Hematopoietic multipotent progenitor cell treated with erythropoietin and hydrocortisone succinate and interleukin-3 and kit ligand, for 17 days (in vitro differentiated cells): ENCODE data around the gene GSTM4.

Source experiments
- DNase-seq: peaks from one replicate; pipeline ENCODE4 v3.0.0-alpha.2; 2015; ENCODE audit warnings: low spot score

Gene GSTM4

DNA sequence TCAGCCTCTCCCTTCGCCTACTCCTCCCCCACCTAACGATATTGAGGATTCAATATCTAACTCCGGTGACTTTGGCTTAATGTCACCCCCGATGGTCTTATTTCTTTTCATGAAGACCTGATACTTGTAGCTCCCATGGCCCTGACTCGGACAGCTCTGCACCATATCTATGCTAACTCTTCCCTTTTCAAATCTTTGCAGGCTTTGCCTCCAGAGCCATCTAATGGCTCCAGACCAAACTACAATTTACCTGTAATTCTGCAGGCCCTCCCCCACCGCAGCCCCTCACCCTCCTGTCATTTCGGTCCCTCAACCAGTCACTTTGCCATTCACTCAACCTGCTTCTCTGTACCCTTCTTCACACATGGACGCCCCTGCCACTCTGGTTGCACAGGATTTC is 48.3 kb downstream of the GSTM4 start:
- peak; percentile 2 for DNase-seq

DNA sequence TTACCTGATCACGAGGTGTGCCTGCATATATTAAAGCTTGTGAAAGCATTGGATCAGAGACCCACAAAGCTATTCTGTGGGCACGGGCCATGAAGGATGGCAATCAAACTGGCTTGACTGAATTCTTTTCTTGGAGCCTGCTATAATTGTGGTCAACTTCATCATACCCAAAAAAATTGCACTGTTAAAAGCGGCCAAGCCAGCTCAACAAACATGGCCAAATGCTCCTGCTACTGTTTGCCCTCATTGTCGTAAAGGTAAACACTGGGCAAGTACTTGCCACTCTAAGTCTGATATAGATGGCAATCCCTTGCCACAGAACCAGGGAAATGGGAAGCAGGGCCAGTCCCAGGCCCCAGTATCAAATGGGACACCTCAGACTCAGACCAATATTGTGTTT is 49.5 kb downstream of the GSTM4 start:
- DNase-seq, result peak; percentile 1

DNA sequence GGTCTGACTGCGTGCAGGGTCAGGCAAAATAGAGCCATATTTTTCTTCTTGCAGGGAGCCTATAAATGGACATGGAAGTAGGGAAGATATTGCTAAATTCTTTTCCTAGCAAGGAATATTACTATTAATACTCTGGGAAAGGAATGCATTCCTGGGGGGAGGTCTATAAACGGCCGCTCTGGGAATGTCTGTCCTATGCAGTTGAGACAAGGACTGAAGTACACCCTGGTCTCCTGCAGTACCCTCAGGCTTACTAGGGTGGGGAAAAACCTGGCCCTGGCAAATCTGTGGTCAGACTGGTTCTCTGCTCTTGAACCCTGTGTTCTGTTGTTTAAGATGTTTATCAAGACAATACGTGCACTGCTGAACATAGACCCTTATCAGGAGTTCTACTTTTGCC is 53.0 kb downstream of the GSTM4 start:
- DNase-seq, result peak; percentile 0

DNA sequence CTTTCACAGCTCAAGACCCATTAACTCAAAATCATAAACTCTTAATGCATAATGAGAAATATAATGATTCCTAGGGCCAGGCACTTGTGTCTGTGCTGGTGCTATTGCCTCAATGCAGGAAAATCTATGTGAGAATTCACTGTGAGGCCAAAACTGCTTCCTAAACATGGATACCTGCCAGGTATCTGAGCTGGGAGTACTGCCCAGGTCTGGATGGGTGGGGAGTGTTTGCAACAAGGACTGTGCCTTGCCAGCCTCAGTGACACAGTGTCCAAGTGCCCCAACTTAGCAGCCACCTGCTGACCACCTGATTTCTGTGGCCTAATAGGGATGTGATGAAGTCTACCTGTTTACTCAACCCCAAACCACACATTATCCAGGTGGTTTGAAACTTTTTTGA is 53.9 kb downstream of the GSTM4 start:
- peak; percentile 0 for DNase-seq
